ENCODE results near the gene WDR55. TPM values are rescaled to one million over a fixed set of nuclear protein-coding genes. Genes with fewer than 3 reads are reported as not detected.

WDR55 gene
- total and polyA plus RNA-seq, 2 of the 13 experiments (the other 11 are each of a cell fraction or from before 2014, with no cell fraction given), result 17.7 to 18.2 TPM

DNA sequence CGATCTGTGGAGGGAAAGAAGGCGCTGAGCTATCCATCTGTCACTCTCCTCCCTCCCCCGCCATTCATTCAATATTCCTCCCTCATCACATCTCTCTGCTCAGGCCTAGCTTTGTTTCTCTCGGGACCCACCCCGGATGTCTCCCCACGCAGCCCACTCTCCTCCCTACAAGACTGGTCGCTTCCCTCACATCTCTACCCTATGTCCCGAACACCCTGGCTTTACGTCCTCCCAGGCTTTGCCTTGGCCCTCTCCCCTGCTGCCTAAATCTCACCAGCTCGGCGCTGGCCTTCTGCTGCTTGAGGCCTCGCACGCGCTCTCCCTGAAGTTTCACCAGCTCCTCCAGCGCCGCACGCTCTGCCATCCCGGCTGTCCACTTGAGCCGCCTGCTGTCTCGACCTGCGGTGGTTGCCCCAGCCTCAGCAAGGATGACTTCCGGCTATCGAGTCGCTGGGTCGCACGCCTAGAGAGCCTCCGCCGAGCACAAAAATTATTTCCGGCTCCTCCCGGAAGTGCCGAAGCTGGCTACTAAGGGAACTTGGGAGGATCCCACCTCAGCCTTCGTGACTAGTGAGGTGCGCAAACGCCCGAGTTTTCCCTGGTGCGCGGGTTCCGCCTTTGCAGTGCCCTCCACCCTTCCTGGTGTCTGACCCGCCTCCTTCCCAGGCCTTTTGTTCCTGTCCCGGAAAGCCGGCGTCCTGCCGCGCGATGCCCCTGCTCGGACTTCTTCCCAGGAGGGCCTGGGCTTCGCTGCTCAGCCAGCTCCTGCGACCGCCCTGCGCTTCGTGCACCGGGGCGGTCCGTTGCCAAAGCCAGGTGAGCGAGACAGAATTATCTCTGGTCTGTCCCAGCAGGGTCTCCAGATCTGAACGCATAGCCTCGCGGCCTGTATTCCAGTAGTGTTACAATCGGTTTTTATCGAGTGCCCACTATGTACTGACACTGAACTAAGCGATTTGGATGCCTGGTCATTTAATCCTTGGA lies 26.5 kb downstream of the WDR55 start, which contains the start of the genes HARS1 and HARS2 (continued):
- TF ChIP-seq, protein P1, sequence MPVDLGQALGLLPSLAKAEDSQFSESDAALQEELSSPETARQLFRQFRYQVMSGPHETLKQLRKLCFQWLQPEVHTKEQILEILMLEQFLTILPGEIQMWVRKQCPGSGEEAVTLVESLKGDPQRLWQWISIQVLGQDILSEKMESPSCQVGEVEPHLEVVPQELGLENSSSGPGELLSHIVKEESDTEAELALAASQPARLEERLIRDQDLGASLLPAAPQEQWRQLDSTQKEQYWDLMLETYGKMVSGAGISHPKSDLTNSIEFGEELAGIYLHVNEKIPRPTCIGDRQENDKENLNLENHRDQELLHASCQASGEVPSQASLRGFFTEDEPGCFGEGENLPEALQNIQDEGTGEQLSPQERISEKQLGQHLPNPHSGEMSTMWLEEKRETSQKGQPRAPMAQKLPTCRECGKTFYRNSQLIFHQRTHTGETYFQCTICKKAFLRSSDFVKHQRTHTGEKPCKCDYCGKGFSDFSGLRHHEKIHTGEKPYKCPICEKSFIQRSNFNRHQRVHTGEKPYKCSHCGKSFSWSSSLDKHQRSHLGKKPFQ (CRISPR knock-in tag; IDR thresholded peaks at IDR 0.05; ENCODE audit: insufficient replicate concordance), result no peak
- TF ChIP-seq, protein P2, sequence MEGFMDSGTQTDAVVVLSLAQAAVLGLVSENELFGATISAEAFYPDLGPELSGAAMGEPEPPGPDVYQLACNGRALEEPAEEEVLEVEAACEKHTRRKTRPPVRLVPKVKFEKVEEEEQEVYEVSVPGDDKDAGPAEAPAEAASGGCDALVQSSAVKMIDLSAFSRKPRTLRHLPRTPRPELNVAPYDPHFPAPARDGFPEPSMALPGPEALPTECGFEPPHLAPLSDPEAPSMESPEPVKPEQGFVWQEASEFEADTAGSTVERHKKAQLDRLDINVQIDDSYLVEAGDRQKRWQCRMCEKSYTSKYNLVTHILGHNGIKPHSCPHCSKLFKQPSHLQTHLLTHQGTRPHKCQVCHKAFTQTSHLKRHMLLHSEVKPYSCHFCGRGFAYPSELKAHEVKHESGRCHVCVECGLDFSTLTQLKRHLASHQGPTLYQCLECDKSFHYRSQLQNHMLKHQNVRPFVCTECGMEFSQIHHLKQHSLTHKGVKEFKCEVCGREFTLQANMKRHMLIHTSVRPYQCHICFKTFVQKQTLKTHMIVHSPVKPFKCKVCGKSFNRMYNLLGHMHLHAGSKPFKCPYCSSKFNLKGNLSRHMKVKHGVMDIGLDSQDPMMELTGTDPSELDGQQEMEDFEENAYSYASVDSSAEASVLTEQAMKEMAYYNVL (CRISPR knock-in tag; IDR thresholded peaks at IDR 0.05; ENCODE audit: borderline replicate concordance), result peak; percentile 82; the same call in 1 of the 2 replicates
- no peak for TF ChIP-seq KDM6A (CRISPR knock-in tag; IDR thresholded peaks at IDR 0.05; ENCODE audit: low read depth)
- TF ChIP-seq SRSF4 (IDR thresholded peaks at IDR 0.05; ENCODE audit: low read depth, low read length, poor library complexity, severe bottlenecking), result no peak
- TF ChIP-seq FOXK2 (IDR thresholded peaks at IDR 0.05), result no peak; the same call in 1 of the 2 replicates
- TF ChIP-seq ZNF850 (CRISPR knock-in tag; conservative IDR thresholded peaks at IDR 0.05), result 0 out of 2 replicates have a peak, but pooled peaks have one; percentile 43
- TF ChIP-seq SP140L (CRISPR knock-in tag; IDR thresholded peaks at IDR 0.05; ENCODE audit: borderline replicate concordance), result peak; percentile 69
- peak; percentile 96; the same call in 1 of the 2 replicates for TF ChIP-seq ZNF33A (CRISPR knock-in tag; IDR thresholded peaks at IDR 0.05; ENCODE audit: borderline replicate concordance)
- TF ChIP-seq MYNN (CRISPR knock-in tag; IDR thresholded peaks at IDR 0.05; ENCODE audit: low read depth), result no peak
- TF ChIP-seq EZH2 (conservative IDR thresholded peaks at IDR 0.05; ENCODE audit: low read depth, low read length), result no peak
- peak; percentile 89 for TF ChIP-seq SRSF1 (optimal IDR thresholded peaks at IDR 0.05; ENCODE audit: low read depth, low read length)
- TF ChIP-seq KDM2A (CRISPR knock-in tag; IDR thresholded peaks at IDR 0.05; ENCODE audit: borderline replicate concordance, low read depth), result peak; percentile 70; the same call in 1 of the 2 replicates
- TF ChIP-seq, protein P3, sequence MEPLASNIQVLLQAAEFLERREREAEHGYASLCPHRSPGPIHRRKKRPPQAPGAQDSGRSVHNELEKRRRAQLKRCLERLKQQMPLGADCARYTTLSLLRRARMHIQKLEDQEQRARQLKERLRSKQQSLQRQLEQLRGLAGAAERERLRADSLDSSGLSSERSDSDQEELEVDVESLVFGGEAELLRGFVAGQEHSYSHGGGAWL (CRISPR knock-in tag; IDR thresholded peaks at IDR 0.05), result peak; percentile 87
- TF ChIP-seq KLF12 (CRISPR knock-in tag; IDR thresholded peaks at IDR 0.05; ENCODE audit: borderline replicate concordance), result peak; percentile 83; the same call in 1 of the 2 replicates
- TF ChIP-seq, protein P4, sequence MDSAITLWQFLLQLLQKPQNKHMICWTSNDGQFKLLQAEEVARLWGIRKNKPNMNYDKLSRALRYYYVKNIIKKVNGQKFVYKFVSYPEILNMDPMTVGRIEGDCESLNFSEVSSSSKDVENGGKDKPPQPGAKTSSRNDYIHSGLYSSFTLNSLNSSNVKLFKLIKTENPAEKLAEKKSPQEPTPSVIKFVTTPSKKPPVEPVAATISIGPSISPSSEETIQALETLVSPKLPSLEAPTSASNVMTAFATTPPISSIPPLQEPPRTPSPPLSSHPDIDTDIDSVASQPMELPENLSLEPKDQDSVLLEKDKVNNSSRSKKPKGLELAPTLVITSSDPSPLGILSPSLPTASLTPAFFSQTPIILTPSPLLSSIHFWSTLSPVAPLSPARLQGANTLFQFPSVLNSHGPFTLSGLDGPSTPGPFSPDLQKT (CRISPR knock-in tag; IDR thresholded peaks at IDR 0.05; ENCODE audit: borderline replicate concordance), result no peak; the same call in 1 of the 2 replicates
- no peak for TF ChIP-seq CBX2 (IDR thresholded peaks at IDR 0.05; ENCODE audit: low read depth, low read length)
- TF ChIP-seq CBX2 (CRISPR knock-in tag; IDR thresholded peaks at IDR 0.05; ENCODE audit: low read depth), result no peak
- TF ChIP-seq, protein P5, sequence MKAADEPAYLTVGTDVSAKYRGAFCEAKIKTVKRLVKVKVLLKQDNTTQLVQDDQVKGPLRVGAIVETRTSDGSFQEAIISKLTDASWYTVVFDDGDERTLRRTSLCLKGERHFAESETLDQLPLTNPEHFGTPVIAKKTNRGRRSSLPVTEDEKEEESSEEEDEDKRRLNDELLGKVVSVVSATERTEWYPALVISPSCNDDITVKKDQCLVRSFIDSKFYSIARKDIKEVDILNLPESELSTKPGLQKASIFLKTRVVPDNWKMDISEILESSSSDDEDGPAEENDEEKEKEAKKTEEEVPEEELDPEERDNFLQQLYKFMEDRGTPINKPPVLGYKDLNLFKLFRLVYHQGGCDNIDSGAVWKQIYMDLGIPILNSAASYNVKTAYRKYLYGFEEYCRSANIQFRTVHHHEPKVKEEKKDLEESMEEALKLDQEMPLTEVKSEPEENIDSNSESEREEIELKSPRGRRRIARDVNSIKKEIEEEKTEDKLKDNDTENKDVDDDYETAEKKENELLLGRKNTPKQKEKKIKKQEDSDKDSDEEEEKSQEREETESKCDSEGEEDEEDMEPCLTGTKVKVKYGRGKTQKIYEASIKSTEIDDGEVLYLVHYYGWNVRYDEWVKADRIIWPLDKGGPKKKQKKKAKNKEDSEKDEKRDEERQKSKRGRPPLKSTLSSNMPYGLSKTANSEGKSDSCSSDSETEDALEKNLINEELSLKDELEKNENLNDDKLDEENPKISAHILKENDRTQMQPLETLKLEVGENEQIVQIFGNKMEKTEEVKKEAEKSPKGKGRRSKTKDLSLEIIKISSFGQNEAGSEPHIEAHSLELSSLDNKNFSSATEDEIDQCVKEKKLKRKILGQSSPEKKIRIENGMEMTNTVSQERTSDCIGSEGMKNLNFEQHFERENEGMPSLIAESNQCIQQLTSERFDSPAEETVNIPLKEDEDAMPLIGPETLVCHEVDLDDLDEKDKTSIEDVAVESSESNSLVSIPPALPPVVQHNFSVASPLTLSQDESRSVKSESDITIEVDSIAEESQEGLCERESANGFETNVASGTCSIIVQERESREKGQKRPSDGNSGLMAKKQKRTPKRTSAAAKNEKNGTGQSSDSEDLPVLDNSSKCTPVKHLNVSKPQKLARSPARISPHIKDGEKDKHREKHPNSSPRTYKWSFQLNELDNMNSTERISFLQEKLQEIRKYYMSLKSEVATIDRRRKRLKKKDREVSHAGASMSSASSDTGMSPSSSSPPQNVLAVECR (CRISPR knock-in tag; IDR thresholded peaks at IDR 0.05; ENCODE audit: borderline replicate concordance), result peak; percentile 98

Data from HepG2 (cell line).